ENCODE data around the gene SCRN1.
A peak's percentile ranks its signal among the peaks of the same experiment; 100 is the strongest.

Gene SCRN1

DNA sequence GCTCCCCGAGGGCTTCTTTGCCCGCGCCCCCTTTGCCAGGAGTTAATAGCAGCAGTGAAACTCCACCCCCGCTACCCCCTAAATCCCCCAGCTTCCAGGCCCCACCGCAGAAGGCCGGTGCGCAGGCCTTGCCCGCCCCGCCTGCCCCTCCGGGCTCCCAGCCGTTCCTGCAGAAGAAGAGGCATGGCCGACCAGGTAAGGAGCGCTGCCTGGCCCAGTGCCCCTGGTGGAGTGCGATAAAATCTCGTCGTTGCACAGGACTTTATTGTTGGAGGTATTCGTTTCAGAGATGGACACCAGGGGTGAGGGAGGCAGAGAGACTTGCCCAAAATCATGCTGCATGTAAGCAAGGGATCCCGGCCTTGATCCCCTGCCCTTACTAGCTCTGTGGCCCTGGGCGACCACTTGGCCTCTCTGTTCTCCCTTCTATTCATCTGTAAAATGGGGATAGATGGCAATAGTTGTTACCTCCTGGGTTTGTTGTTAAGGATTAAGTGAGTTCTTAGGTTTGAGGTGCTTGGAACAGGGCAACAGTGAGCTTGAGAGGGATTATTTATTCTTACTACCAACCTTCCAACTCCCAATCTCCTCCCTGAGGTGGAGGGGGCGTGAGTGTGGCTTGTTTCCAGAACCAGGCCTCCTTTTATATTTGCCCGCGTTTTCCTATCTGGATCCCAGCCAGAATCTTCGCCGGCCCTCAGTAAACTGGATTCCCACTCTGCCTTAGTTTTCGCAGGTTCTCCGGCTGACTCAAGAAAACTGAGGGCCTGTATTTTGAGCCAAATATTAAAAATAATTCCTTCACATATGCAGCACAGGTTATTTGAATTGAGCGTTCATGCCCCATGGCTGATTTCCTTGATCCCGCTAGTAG, 105.0 kb downstream of the SCRN1 start:
- Histone ChIP-seq H2AK5ac (ENCODE audit: low read length, severe bottlenecking) (no peak overlapping the region), H3K4me2 (ENCODE audit: low read length, poor library complexity, severe bottlenecking) (no peak overlapping the region), H3K4me1 (ENCODE audit: control insufficient read depth, insufficient read depth, low read depth, low read length) (peaks cover 2% of the 10 kb centered on the region), H3K36me3 (ENCODE audit: control insufficient read depth in 1 of 2, insufficient read depth in 2 of 2, low read depth in 1 of 2, low read length in 2 of 2) (no peaks in the 10 kb centered on the region), H4K91ac (ENCODE audit: low read length) (no peak overlapping the region), H3K27me3 (ENCODE audit: control insufficient read depth in 1 of 2, insufficient read depth in 1 of 2, low read length in 2 of 2) (peaks cover 4 to 9% of the 10 kb centered on the region in 2 experiments), H3K14ac (ENCODE audit: low read length in 2 of 2) (no peak overlapping the region), H3K79me1 (replicated peaks; ENCODE audit: low read length, poor library complexity, severe bottlenecking) (no peaks in the 10 kb centered on the region), H3K9ac (ENCODE audit: low read length) (no peak overlapping the region), H2BK5ac (ENCODE audit: low read depth, low read length, poor library complexity, severe bottlenecking) (no peak overlapping the region), H2BK12ac (ENCODE audit: low read length in 2 of 2) (no peak overlapping the region), H2BK15ac (ENCODE audit: low read depth, poor library complexity, severe bottlenecking) (no peak overlapping the region), H2AFZ (ENCODE audit: low read depth, low read length) (no peak overlapping the region), H3K4me3 (ENCODE audit: insufficient read depth in 1 of 2, low read depth in 1 of 2, low read length in 2 of 2) (no peak overlapping the region), H3K4ac (ENCODE audit: low read depth in 1 of 2, low read length in 2 of 2) (no peak overlapping the region), H3K27ac (ENCODE audit: low read length, poor library complexity, severe bottlenecking) (no peak overlapping the region), H4K8ac (ENCODE audit: low read length) (no peak overlapping the region), H3K18ac (ENCODE audit: low read depth in 1 of 2, low read length in 2 of 2) (no peak overlapping the region), H3K23ac (ENCODE audit: low read length in 2 of 2) (peak overlapping the region in 1 of 2 experiments; percentile 57), H3K9me3 (ENCODE audit: control insufficient read depth, low read length) (no peaks in the 10 kb centered on the region), H2BK120ac (ENCODE audit: low read depth, low read length) (no peak overlapping the region)
- WGBS: 34% methylated on average over 27 of the region's 28 CpGs
- DNase-seq: no peak

DNA sequence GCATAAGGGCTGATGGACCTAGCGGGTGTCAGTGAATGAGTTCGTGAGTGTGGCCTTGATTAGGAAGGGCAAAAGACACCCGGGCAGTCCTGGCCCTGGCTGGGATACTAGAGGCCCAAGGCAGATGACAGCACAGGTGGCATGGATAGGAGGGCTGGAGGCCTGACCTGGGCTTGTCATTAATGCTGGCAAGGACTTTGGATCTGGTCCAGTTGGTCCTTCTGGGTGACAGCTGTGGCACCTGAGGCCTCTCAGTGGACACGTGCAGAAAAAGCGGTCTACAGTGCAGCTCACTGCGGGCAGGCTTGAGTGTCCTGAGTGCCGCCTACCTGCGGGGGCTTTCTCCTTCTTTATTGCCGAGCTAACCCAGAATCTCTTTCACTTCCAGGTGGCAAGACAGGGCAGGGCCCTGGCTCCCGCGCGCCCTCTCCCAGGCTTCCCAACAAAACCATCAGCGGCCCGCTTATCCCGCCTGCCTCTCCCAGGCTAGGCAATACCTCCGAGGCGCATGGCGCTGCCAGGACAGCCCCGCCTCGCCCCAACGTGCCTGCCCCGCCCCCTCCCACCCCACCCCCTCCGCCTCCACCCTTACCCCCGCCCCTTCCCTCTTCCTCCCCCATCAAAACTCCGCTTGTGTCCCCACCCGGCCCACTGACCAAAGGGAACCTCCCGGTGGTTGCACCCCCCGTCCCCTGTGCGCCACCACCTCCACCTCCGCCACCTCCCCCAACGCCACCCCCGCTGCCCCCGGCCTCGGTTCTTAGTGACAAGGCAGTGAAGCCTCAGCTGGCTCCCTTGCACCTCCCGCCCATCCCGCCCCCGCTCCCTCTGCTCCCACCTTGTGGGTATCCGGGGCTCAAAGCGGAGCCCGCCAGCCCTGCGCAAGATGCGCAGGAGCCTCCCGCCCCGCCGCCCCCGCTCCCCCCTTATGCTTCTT, 105.9 kb downstream of the SCRN1 start:
- no peak overlapping the region for H3K27ac ChIP-seq (ENCODE audit: low read length, poor library complexity, severe bottlenecking)
- peak overlapping the region in 1 of 2 experiments; percentile 43 for H3K23ac ChIP-seq (ENCODE audit: low read length in 2 of 2)
- H3K4me3 ChIP-seq (ENCODE audit: insufficient read depth in 1 of 2, low read depth in 1 of 2, low read length in 2 of 2): no peak overlapping the region
- no peak overlapping the region for H2BK120ac ChIP-seq (ENCODE audit: low read depth, low read length)
- H2BK5ac ChIP-seq (ENCODE audit: low read depth, low read length, poor library complexity, severe bottlenecking): no peak overlapping the region
- H2AK5ac ChIP-seq (ENCODE audit: low read length, severe bottlenecking): no peak overlapping the region
- H2BK12ac ChIP-seq (ENCODE audit: low read length in 2 of 2): no peak overlapping the region
- no peak overlapping the region for H2AFZ ChIP-seq (ENCODE audit: low read depth, low read length)
- peaks cover 2% of the 10 kb centered on the region for H3K4me1 ChIP-seq (ENCODE audit: control insufficient read depth, insufficient read depth, low read depth, low read length)
- H3K18ac ChIP-seq (ENCODE audit: low read depth in 1 of 2, low read length in 2 of 2): no peak overlapping the region
- no peaks in the 10 kb centered on the region for H3K9me3 ChIP-seq (ENCODE audit: control insufficient read depth, low read length)
- H3K27me3 ChIP-seq (ENCODE audit: control insufficient read depth in 1 of 2, insufficient read depth in 1 of 2, low read length in 2 of 2): peaks cover 4 to 9% of the 10 kb centered on the region in 2 experiments
- H3K79me1 ChIP-seq (replicated peaks; ENCODE audit: low read length, poor library complexity, severe bottlenecking): no peaks in the 10 kb centered on the region
- DNase-seq: no peak
- H3K4me2 ChIP-seq (ENCODE audit: low read length, poor library complexity, severe bottlenecking): no peak overlapping the region
- 16% methylated on average over 32 of the region's 46 CpGs for WGBS
- H3K14ac ChIP-seq (ENCODE audit: low read length in 2 of 2): peak overlapping the region in 1 of 2 experiments; percentile 22
- H3K4ac ChIP-seq (ENCODE audit: low read depth in 1 of 2, low read length in 2 of 2): no peak overlapping the region
- H3K9ac ChIP-seq (ENCODE audit: low read length): no peak overlapping the region
- H3K36me3 ChIP-seq (ENCODE audit: control insufficient read depth in 1 of 2, insufficient read depth in 2 of 2, low read depth in 1 of 2, low read length in 2 of 2): no peaks in the 10 kb centered on the region
- no peak overlapping the region for H4K91ac ChIP-seq (ENCODE audit: low read length)
- no peak overlapping the region for H4K8ac ChIP-seq (ENCODE audit: low read length)
- no peak overlapping the region for H2BK15ac ChIP-seq (ENCODE audit: low read depth, poor library complexity, severe bottlenecking)

GRCh38 chr7:29882481-29882880, 107.1 kb downstream of the SCRN1 start:
- no peak overlapping the region for H3K18ac ChIP-seq (ENCODE audit: low read depth in 1 of 2, low read length in 2 of 2)
- no peak overlapping the region for H3K9ac ChIP-seq (ENCODE audit: low read length)
- H3K23ac ChIP-seq (ENCODE audit: low read length in 2 of 2): no peak overlapping the region
- H3K79me1 ChIP-seq (replicated peaks; ENCODE audit: low read length, poor library complexity, severe bottlenecking): no peaks in the 10 kb centered on the region
- no peaks in the 10 kb centered on the region for H3K36me3 ChIP-seq (ENCODE audit: control insufficient read depth in 1 of 2, insufficient read depth in 2 of 2, low read depth in 1 of 2, low read length in 2 of 2)
- H2AK5ac ChIP-seq (ENCODE audit: low read length, severe bottlenecking): no peak overlapping the region
- WGBS: 94% methylated on average over 1 of the region's 1 CpG
- no peak overlapping the region for H3K4me3 ChIP-seq (ENCODE audit: insufficient read depth in 1 of 2, low read depth in 1 of 2, low read length in 2 of 2)
- H3K27ac ChIP-seq (ENCODE audit: low read length, poor library complexity, severe bottlenecking): no peak overlapping the region
- no peak for DNase-seq
- H2BK15ac ChIP-seq (ENCODE audit: low read depth, poor library complexity, severe bottlenecking): no peak overlapping the region
- no peak overlapping the region for H3K4me2 ChIP-seq (ENCODE audit: low read length, poor library complexity, severe bottlenecking)
- no peak overlapping the region for H2BK12ac ChIP-seq (ENCODE audit: low read length in 2 of 2)
- no peak overlapping the region for H3K14ac ChIP-seq (ENCODE audit: low read length in 2 of 2)
- H3K9me3 ChIP-seq (ENCODE audit: control insufficient read depth, low read length): no peaks in the 10 kb centered on the region
- no peak overlapping the region for H2BK120ac ChIP-seq (ENCODE audit: low read depth, low read length)
- peaks cover 4% of the 10 kb centered on the region for H3K4me1 ChIP-seq (ENCODE audit: control insufficient read depth, insufficient read depth, low read depth, low read length)
- H2AFZ ChIP-seq (ENCODE audit: low read depth, low read length): no peak overlapping the region
- H2BK5ac ChIP-seq (ENCODE audit: low read depth, low read length, poor library complexity, severe bottlenecking): no peak overlapping the region
- peaks cover 4 to 9% of the 10 kb centered on the region in 2 experiments for H3K27me3 ChIP-seq (ENCODE audit: control insufficient read depth in 1 of 2, insufficient read depth in 1 of 2, low read length in 2 of 2)
- no peak overlapping the region for H4K91ac ChIP-seq (ENCODE audit: low read length)
- no peak overlapping the region for H3K4ac ChIP-seq (ENCODE audit: low read depth in 1 of 2, low read length in 2 of 2)
- H4K8ac ChIP-seq (ENCODE audit: low read length): no peak overlapping the region

- Histone ChIP-seq H2BK5ac (ENCODE audit: low read depth, low read length, poor library complexity, severe bottlenecking) (no peak overlapping the region), H3K79me1 (replicated peaks; ENCODE audit: low read length, poor library complexity, severe bottlenecking) (no peaks in the 10 kb centered on the region), H3K4me1 (ENCODE audit: control insufficient read depth, insufficient read depth, low read depth, low read length) (peaks cover 4% of the 10 kb centered on the region), H2BK120ac (ENCODE audit: low read depth, low read length) (no peak overlapping the region), H3K14ac (ENCODE audit: low read length in 2 of 2) (no peak overlapping the region), H2AFZ (ENCODE audit: low read depth, low read length) (no peak overlapping the region), H4K91ac (ENCODE audit: low read length) (no peak overlapping the region), H4K8ac (ENCODE audit: low read length) (no peak overlapping the region), H3K4ac (ENCODE audit: low read depth in 1 of 2, low read length in 2 of 2) (no peak overlapping the region), H3K4me3 (ENCODE audit: insufficient read depth in 1 of 2, low read depth in 1 of 2, low read length in 2 of 2) (no peak overlapping the region), H3K36me3 (ENCODE audit: control insufficient read depth in 1 of 2, insufficient read depth in 2 of 2, low read depth in 1 of 2, low read length in 2 of 2) (no peaks in the 10 kb centered on the region), H3K4me2 (ENCODE audit: low read length, poor library complexity, severe bottlenecking) (no peak overlapping the region), H3K27me3 (ENCODE audit: control insufficient read depth in 1 of 2, insufficient read depth in 1 of 2, low read length in 2 of 2) (peaks cover 4 to 9% of the 10 kb centered on the region in 2 experiments), H2AK5ac (ENCODE audit: low read length, severe bottlenecking) (no peak overlapping the region), H3K23ac (ENCODE audit: low read length in 2 of 2) (no peak overlapping the region), H3K18ac (ENCODE audit: low read depth in 1 of 2, low read length in 2 of 2) (no peak overlapping the region), H3K9me3 (ENCODE audit: control insufficient read depth, low read length) (no peaks in the 10 kb centered on the region), H2BK15ac (ENCODE audit: low read depth, poor library complexity, severe bottlenecking) (no peak overlapping the region), H3K9ac (ENCODE audit: low read length) (no peak overlapping the region), H2BK12ac (ENCODE audit: low read length in 2 of 2) (no peak overlapping the region), H3K27ac (ENCODE audit: low read length, poor library complexity, severe bottlenecking) (no peak overlapping the region)
- DNase-seq: no peak
- 45% methylated on average over 7 of the region's 7 CpGs for WGBS
These were observed 107.9 kb downstream of the SCRN1 start for GRCh38 chr7:29881724-29882123.
